GM19452 (cell line): ENCODE measurements around the gene TXNDC17.
"Not testable (repeated sequence)": the region's sequence is repeated elsewhere in the genome, so short reads cannot be mapped to it uniquely, and the experiment has no call there.

ENCODE experiments used
- ATAC-seq: cut with Tn5 transposase; IDR thresholded peaks from one replicate; pipeline ENCODE4 v1.9.1; 2021; ENCODE audit not compliant: unreplicated experiment

TXNDC17 gene

GRCh38 chr17:6640536-6641246 is at the start of gene TXNDC17, which contains the start of gene KIAA0753:
Gene TXNDC17, plus strand, starts transcription at chr17:6641060. Its CDS starts 23 bp downstream, at chr17:6641083.
Gene KIAA0753, minus strand, starts transcription at chr17:6640711. Its CDS starts 5,608 bp downstream, at chr17:6635103.
- peak; percentile 84 for ATAC-seq

DNA sequence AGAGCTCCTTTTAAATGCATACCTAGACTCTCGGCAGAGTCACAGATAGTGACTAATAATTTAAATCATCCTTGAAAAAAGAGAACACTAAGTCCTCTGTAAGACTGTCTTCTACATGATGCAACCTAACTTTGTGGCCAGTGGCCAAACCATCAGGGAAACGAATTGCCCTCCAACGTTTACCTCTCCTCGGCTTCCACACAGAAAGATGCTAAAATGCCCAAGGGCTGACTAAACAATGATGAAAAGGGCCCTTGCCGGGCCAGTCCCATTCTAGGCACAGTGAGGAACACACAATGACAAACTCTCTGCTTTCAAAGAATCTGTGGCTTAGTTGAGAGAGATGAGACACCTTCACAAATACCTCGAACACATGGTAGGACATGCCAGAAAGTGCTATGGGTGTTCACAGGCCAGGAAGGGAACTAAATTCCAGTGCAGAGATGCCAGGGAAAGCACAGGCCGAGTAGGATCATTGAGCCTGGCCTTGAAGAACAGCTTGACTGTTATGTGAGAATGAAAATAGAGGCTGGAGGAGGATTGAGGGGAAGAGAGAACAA is 49.2 kb upstream of the TXNDC17 start:
- ATAC-seq, result no peak

- no peak for ATAC-seq
Measured at GRCh38 chr17:6592173-6592572, 48.7 kb upstream of the TXNDC17 start.

DNA sequence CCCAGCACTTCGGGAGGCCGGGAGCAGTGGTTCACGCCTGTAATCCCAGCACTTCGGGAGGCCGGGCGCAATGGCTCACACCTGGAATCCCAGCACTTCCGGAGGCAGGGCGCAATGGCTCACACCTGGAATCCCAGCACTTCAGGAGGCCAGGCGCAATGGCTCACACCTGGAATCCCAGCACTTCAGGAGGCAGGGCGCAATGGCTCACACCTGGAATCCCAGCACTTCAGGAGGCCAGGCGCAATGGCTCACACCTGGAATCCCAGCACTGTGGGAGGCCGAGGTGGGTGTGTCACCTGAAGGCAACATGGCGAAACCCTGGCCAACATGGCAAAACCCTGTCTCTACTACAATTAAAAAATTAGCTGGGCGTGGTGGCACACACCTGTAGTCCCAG is 47.5 kb upstream of the TXNDC17 start:
- not testable (repeated sequence) for ATAC-seq

- ATAC-seq, result no peak
Measured at GRCh38 chr17:6596081-6596480, 44.8 kb upstream of the TXNDC17 start.

- no peak for ATAC-seq
Measured at GRCh38 chr17:6596511-6596910, 44.3 kb upstream of the TXNDC17 start.

DNA sequence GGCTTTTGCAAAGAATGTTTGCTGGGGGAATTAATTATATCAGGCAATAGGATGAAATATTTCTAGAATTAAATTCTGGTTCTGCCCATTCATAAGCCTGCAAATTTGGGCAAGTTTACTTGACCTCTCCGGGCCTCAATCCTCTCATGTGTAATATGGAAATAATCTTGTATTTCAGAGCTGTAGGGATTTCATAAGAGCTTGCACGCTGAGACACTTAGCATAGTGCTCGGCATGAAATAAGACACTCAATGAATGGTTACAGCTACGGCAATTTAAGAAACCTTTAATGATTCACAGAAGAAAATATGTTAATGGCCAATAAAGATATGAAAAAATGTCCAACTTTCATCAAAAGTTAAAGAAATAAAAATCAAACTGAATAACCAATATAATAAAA is 43.9 kb upstream of the TXNDC17 start:
- ATAC-seq, result no peak

DNA sequence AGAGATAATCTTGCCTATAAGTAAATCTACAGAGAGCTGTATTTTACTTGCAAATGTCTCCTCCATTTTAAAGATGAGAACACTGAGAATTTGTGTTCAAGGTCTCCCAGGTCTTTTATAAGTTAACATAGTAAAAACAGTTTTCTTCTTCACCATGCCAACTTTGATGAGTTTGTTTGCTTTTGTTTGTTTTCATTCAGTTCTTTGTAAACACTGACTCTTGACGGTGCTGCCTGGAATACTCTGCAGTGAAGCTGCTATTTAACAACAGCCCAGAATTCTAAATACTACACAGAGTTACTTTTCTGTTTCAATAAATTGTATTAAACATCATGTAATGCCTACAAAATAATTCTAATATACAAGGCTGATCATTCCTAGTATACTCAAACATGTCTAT is 43.1 kb upstream of the TXNDC17 start:
- ATAC-seq, result no peak

- no peak for ATAC-seq
Measured at GRCh38 chr17:6599364-6599763, 41.5 kb upstream of the TXNDC17 start.

- no peak for ATAC-seq
Measured at GRCh38 chr17:6602141-6602540, 38.7 kb upstream of the TXNDC17 start.

DNA sequence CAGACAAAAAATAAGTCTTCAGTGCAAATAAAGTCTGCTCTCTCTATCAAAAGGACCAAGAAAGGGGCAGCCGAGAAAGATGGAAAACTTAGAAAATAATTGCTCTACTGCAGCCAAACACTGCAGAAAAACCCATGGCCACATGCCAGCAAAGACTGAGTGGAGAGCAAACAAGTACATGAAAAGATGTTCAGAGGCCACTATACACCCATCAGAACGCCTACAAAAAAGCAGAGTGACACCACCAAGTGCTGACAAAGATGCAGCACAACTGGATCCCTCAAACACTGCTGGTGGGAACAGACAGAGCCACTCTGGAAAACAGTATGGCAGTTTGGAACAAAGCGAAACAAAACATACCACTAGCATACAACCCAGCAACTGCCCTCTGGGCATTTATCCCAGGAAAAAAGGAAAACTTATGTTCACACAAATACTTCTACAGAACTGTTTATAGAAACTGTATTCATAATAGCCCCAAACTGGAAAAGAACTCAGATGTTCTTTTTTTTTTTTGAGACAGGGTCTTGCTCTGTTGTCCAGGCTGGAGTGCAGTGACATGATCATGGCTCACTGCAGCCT is 37.0 kb upstream of the TXNDC17 start:
- ATAC-seq, result no peak

DNA sequence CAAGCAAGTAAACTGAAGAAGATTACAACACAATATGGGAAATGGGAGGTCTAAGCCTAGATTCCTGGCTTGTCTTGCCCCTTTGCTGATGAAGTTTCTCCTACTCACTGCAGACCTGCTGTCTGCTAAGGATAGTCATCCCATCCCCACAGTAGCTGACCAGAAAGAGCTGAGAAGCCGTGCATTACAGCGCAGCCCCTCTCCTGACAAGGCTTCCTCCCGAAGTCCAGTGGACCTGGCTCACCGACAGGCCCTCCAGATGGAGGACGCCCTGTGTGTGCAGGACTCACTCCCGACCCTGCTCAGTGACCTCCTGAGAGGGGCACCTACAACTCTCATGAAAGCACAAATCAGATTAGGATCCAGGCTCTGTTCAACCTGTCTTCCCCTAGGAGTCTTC is 35.7 kb upstream of the TXNDC17 start:
- no peak for ATAC-seq

DNA sequence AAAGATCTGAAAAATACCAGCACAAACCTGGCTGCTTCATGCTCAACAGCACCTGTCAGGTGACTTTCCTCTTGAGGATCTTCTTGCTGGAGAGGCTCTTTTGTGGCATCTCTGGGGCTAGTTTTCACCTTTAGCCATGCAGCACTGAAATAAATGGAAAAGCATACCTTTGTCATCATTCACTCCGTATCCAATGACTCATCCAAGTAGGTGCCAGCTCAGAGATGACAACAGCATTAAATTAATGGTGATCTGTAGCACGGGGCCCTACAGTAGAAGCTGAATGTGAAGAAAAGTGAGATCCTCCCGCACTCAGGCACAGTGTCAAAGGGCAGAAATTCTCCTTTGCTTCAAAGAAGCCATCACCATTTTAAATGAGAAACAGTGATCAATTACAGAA is 32.5 kb upstream of the TXNDC17 start:
- no peak for ATAC-seq

DNA sequence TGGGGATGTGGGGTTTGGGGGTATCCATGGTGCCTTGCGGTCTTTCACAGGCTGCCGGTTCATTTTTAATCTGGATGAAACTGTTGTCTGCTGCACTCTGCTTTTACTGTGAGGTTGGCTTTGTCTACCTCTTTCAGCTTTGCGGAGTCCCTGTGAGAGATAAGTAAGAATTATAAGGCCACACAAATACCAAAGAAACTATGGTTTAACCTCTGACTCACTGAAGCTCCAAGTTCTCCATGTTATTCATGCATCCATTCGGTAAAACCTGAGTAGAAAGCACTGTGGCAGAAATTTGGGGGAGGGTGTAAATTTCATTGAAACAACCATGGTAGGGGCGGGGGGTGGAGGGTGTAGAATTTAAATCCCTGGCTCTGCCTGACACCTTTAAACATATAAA is 30.8 kb upstream of the TXNDC17 start:
- ATAC-seq, result no peak

DNA sequence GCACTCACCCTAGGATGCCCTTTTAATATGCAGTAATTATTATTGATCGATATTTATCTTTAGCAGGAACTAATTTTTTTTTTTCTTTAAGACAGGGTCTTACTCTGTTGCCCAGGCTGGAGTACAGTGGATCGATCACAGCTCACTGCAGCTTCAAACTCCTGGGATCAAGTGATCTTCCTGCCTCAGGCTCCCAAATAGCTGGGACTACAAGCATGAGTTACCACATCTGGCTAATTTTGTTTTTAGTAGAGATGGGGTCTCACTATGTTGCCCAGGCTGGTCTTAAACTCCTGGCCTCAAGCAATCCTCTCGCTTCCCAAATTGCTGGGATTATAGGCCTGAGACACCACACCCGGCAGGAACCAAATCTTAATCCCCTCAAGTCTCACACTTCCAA is 29.6 kb upstream of the TXNDC17 start:
- no peak for ATAC-seq

- no peak for ATAC-seq
Measured at GRCh38 chr17:6623941-6624340, 16.9 kb upstream of the TXNDC17 start.

GRCh38 chr17:6626616-6627015 is 14.2 kb upstream of the TXNDC17 start:
- ATAC-seq, result no peak

DNA sequence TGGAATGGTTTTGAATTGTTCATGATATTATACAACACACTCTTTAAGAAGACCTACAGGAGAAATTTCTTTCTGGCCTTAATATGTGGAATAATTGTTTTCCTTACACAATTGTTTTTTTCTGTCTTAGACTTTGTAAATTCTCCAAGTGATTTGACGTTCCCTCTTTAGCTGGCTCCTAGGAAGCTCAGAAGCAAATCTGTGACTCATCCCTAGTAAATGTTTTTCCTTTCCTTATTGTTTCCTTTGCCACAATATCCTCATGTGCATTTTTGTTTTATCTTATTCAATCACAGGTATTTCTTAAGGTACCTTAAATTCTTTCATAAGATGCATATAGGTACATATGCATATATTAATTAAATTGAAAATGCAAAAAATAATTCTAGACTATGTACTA is 13.8 kb upstream of the TXNDC17 start:
- no peak for ATAC-seq

DNA sequence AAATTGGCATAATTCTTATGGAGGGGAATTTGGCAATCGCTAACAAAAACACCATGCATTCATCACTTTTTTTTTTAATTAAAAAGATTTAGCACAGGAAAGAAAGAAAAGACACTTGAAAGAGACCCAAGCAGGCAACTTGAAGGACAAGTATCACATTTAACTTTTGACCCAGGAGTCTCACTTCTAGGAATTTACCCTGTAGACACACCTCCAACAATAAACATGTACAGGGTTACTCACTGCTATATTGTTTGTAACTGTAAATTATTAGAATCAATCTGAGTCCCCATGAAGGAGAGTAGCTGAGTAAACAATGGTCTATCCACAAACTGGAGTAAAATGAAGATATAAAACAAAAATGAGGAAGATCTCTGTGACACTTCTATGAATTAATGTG is 10.5 kb upstream of the TXNDC17 start:
- no peak for ATAC-seq

GRCh38 chr17:6632530-6632929 is 8.3 kb upstream of the TXNDC17 start:
- ATAC-seq, result no peak

- no peak for ATAC-seq
Measured at GRCh38 chr17:6633263-6633662, 7.6 kb upstream of the TXNDC17 start.

- ATAC-seq, result no peak
Measured at GRCh38 chr17:6636105-6636504, 4.8 kb upstream of the TXNDC17 start.
